Vagina (tissue), 2 donors: ENCODE results near the gene SPTBN1. TPM values are rescaled to one million over a fixed set of nuclear protein-coding genes. Genes with fewer than 3 reads are reported as not detected.

Experiments used
- DNase-seq, 2 donors: peaks; one replicate each; pipeline ENCODE4 v3.0.0-alpha.2; 2017; ENCODE audit errors: extremely low spot score in 2 of 2
- H3K27ac ChIP-seq: fragments of 200-600 bp; sonication (generic); one replicate; pipeline ENCODE4 v1.5.1; 2019
- H3K27me3 ChIP-seq: fragments of 200-600 bp; sonication (generic); one replicate; pipeline ENCODE4 v1.5.1; 2019
- H3K36me3 ChIP-seq, 2 donors: fragments of 200-600 bp; sonication (generic); one replicate each; pipeline ENCODE4 v1.5.1; 2017 to 2019
- H3K4me1 ChIP-seq: fragments of 200-600 bp; sonication (generic); one replicate; pipeline ENCODE4 v1.5.1; 2019
- H3K4me3 ChIP-seq, 2 donors: fragments of 200-600 bp; sonication (generic); 1 replicate in 1 of 2; 2 replicates in 1 of 2; pipeline ENCODE4 v1.5.1; 2016 to 2019
- H3K9me3 ChIP-seq: fragments of 200-600 bp; sonication (generic); one replicate; pipeline ENCODE4 v1.5.1; 2019
- POLR2A ChIP-seq, 2 donors: fragments of 450-650 bp; IDR thresholded peaks; one replicate each; pipeline ENCODE4 v1.6.1; 2017; ENCODE audit warnings: antibody characterized with exemption in 2 of 2, mild to moderate bottlenecking in 2 of 2, moderate library complexity in 2 of 2
- POLR2AphosphoS5 ChIP-seq, 2 donors: sonication (generic); formaldehyde crosslinking; IDR thresholded peaks; one replicate each; pipeline ENCODE4 v1.9.0; 2017; ENCODE audit warnings: antibody characterized with exemption in 2 of 2, mild to moderate bottlenecking in 2 of 2, low read depth in 1 of 2; ENCODE audit not compliant: insufficient read depth in 1 of 2
- intact Hi-C: fragments of 100-400 bp; cut with DNase I; formaldehyde crosslinking; loops from one replicate; pipeline ENCODE4 v1.15.1; 2023
- total RNA-seq: library from RNA; depleted of rRNA; stranded (reverse); fragments of >200 nt; gene quantifications from one replicate; pipeline ENCODE4 v1.2.3, GENCODE V29; 2016
- TF ChIP-seq, protein P1 (sequence below), 3 experiments: fragments of 450-650 bp in 2 of 3; fragments of 200-600 bp in 1 of 3; sonication (generic) in 1 of 3; IDR thresholded peaks; one replicate each; pipeline ENCODE4 v1.5.1; 2017 to 2019; ENCODE audit warnings: antibody characterized with exemption in 3 of 3, mild to moderate bottlenecking in 2 of 3, moderate library complexity in 2 of 3

SPTBN1 gene
- total RNA-seq, 1 donor from 2014 or later: 278 TPM

DNA sequence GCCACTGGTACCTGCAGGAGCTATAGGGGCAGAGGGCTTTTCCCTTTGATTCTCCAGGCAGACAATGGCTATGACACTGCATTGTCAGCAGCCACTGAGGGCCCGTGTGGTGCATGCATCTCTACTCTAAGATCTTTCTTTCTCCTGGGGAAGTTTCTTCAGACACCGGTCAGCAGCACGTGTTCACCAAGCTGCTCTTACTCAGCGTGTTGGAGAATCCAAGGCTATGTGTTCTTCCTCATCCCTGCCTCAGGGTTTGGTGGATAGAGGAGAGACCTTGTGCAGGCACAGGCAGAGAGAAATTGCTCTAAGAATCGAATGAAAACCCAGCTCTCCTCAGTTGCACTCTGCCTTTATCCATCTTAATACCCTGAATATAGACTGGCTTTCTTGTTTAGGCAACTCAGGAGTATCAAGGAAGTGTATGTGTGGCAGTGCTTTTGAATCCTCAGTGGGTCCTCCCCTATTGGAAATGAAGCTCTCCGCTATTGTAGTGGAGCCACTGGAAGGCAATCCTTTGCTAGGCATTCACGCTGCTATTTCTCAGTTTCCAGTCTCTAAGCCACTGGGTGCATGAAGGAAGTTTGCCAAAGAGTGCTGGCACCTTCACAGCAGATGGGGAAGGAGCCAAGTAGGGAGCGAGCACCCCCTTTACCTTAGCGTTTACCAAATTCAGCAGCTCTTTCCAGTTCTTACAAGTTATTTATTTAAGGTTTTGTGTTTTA, 180.4 kb downstream of the SPTBN1 start:
- H3K9me3 ChIP-seq: no peaks in the 10 kb centered on the region
- peak in 1 of 2 donors; percentile 69 for DNase-seq
- H3K36me3 ChIP-seq: peaks cover 0 to 33% of the 10 kb centered on the region in 2 donors
- no peak overlapping the region for H3K27ac ChIP-seq
- no peak for TF ChIP-seq POLR2AphosphoS5 (IDR thresholded peaks at IDR 0.05; ENCODE audit: insufficient read depth in 1 of 2, low read depth in 1 of 2)
- no peak for TF ChIP-seq POLR2A (IDR thresholded peaks at IDR 0.05)
- TF ChIP-seq, protein P1, sequence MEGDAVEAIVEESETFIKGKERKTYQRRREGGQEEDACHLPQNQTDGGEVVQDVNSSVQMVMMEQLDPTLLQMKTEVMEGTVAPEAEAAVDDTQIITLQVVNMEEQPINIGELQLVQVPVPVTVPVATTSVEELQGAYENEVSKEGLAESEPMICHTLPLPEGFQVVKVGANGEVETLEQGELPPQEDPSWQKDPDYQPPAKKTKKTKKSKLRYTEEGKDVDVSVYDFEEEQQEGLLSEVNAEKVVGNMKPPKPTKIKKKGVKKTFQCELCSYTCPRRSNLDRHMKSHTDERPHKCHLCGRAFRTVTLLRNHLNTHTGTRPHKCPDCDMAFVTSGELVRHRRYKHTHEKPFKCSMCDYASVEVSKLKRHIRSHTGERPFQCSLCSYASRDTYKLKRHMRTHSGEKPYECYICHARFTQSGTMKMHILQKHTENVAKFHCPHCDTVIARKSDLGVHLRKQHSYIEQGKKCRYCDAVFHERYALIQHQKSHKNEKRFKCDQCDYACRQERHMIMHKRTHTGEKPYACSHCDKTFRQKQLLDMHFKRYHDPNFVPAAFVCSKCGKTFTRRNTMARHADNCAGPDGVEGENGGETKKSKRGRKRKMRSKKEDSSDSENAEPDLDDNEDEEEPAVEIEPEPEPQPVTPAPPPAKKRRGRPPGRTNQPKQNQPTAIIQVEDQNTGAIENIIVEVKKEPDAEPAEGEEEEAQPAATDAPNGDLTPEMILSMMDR (IDR thresholded peaks at IDR 0.05): no peak
- peaks cover 47% of the 10 kb centered on the region for H3K4me1 ChIP-seq
- intact Hi-C loops: no loop called here
- H3K27me3 ChIP-seq: no peaks in the 10 kb centered on the region
- H3K4me3 ChIP-seq: no peak overlapping the region

DNA sequence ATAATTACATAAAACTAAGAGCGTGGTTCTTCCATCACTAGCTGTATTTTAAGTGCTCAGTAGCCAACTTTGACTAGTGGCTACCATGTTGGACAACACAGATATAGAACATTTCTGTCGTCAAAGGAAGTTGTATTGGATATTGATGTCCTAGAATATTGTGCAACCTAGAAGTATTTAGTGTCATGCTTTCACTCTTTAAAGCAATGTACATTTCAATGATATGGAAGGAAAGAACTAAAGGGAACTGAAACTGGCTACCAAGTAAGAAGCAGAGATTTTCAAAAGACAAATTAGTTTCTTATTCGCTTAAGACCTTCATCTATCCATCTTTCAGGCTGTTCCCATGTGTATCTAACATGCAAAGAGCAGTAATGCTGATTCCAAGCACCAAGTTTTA, 182.0 kb downstream of the SPTBN1 start:
- no peaks in the 10 kb centered on the region for H3K9me3 ChIP-seq
- no peaks in the 10 kb centered on the region for H3K27me3 ChIP-seq
- H3K36me3 ChIP-seq: peaks cover 0 to 19% of the 10 kb centered on the region in 2 donors
- intact Hi-C loops: no loop called here
- TF ChIP-seq, protein P1 (IDR thresholded peaks at IDR 0.05): no peak
- TF ChIP-seq POLR2AphosphoS5 (IDR thresholded peaks at IDR 0.05; ENCODE audit: insufficient read depth in 1 of 2, low read depth in 1 of 2): no peak
- TF ChIP-seq POLR2A (IDR thresholded peaks at IDR 0.05): no peak
- DNase-seq: no peak
- H3K27ac ChIP-seq: no peak overlapping the region
- no peak overlapping the region for H3K4me3 ChIP-seq
- peaks cover 46% of the 10 kb centered on the region for H3K4me1 ChIP-seq

DNA sequence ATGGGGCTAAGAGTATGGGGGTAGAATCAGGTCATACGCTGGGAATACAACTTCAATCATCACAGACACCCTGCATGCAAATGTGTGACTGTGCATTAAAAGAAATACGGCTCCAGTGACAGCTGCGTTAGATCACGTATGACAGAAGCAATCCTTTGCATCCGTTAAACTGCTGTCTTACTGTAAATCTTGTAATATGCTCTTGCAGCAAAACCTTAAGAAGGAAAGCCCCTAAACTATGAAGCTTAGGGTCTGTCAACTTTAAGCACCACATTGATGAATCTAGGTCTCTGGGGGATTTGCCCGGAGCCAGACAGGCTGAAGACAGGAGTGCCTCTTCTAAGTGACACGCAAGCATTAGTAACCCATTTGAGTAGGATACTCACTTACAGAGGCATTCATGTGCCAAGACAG, 182.7 kb downstream of the SPTBN1 start:
- peaks cover 0 to 20% of the 10 kb centered on the region in 2 donors for H3K36me3 ChIP-seq
- peak in 1 of 2 donors; percentile 70 for DNase-seq
- H3K27ac ChIP-seq: peak overlapping the region; percentile 6
- TF ChIP-seq POLR2A (IDR thresholded peaks at IDR 0.05): no peak
- TF ChIP-seq POLR2AphosphoS5 (IDR thresholded peaks at IDR 0.05; ENCODE audit: insufficient read depth in 1 of 2, low read depth in 1 of 2): no peak
- TF ChIP-seq, protein P1 (IDR thresholded peaks at IDR 0.05): no peak
- intact Hi-C loops: no loop called here
- no peaks in the 10 kb centered on the region for H3K27me3 ChIP-seq
- H3K9me3 ChIP-seq: no peaks in the 10 kb centered on the region
- peaks cover 41% of the 10 kb centered on the region for H3K4me1 ChIP-seq
- H3K4me3 ChIP-seq: no peak overlapping the region

DNA sequence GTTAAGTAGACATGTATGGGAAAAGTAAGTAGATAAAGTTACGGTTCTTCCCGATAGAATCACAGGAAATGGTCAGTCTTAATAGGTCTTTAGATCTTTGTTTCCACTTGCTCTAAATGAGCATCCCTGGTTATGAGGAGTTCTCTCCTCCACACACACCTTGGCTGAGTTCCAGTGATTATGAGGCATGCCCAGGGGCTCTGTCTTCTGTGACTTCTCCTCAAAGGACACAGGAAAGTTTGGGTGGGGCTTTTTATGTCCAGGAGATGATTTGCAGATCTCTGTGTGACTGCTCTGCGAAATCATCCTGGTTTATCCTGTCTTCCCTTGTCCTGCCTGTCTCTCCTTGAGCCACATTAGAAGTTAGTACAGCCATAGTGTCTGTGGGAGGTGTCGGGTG, 183.5 kb downstream of the SPTBN1 start:
- intact Hi-C loops: no loop called here
- H3K36me3 ChIP-seq: peaks cover 0 to 28% of the 10 kb centered on the region in 2 donors
- DNase-seq: peak in 1 of 2 donors; percentile 75
- no peaks in the 10 kb centered on the region for H3K27me3 ChIP-seq
- no peaks in the 10 kb centered on the region for H3K9me3 ChIP-seq
- no peak overlapping the region for H3K4me3 ChIP-seq
- H3K27ac ChIP-seq: peak overlapping the region; percentile 6
- peaks cover 34% of the 10 kb centered on the region for H3K4me1 ChIP-seq
- TF ChIP-seq POLR2AphosphoS5 (IDR thresholded peaks at IDR 0.05; ENCODE audit: insufficient read depth in 1 of 2, low read depth in 1 of 2): no peak
- TF ChIP-seq, protein P1 (IDR thresholded peaks at IDR 0.05): no peak
- TF ChIP-seq POLR2A (IDR thresholded peaks at IDR 0.05): no peak
